Fibroblast of the conjunctiva (primary cell): ENCODE data around the gene RABL6.
"Not testable (repeated sequence)": the region's sequence is repeated elsewhere in the genome, so short reads cannot be mapped to it uniquely, and the experiment has no call there.

Experiments used
- DNase-seq: peaks from one replicate; pipeline ENCODE4 v3.0.0-alpha.2; 2010; ENCODE audit warnings: low read depth

The RABL6 gene

GRCh38 chr9:136882109-136882946, 74.6 kb downstream of the RABL6 start:
- DNase-seq = peak; percentile 32

- not testable (repeated sequence) for DNase-seq
Observed at GRCh38 chr9:136882947-136883283, 75.2 kb downstream of the RABL6 start.

GRCh38 chr9:136883670-136884069, 75.9 kb downstream of the RABL6 start:
- not testable (repeated sequence) for DNase-seq

GRCh38 chr9:136885950-136886578, 78.3 kb downstream of the RABL6 start, which contains the start of gene TRAF2:
Gene TRAF2 (plus strand): TSS chr9:136886516. CDS start chr9:136898741, 12,225 bp downstream.
- peak; percentile 98 for DNase-seq

- no peak for DNase-seq
Observed at GRCh38 chr9:136886610-136887597, 79.2 kb downstream of the RABL6 start.

- DNase-seq = no peak
Observed at GRCh38 chr9:136888454-136888853, 80.7 kb downstream of the RABL6 start.

- no peak for DNase-seq
Observed at GRCh38 chr9:136889858-136890257, 82.1 kb downstream of the RABL6 start.

- DNase-seq = no peak
Observed at GRCh38 chr9:136890661-136891060, 82.9 kb downstream of the RABL6 start.
